ENCODE results near the gene ADGRL1. TPM values are rescaled to one million over a fixed set of nuclear protein-coding genes. Genes with fewer than 3 reads are reported as not detected.
"Not testable (repeated sequence)": the region's sequence is repeated elsewhere in the genome, so short reads cannot be mapped to it uniquely, and the experiment has no call there.

The ADGRL1 gene
- total and polyA plus RNA-seq, 2 donors (not counting 1 experiment from before 2014, with no cell fraction given), result 1.7 to 3.5 TPM

- no peaks in the 10 kb centered on the region for H4K20me1 ChIP-seq (ENCODE audit: control insufficient read depth, extremely low read depth, insufficient read depth, low read length)
- no peaks in the 10 kb centered on the region for H3K36me3 ChIP-seq (ENCODE audit: control insufficient read depth, insufficient read depth, low read length)
- H3K4me3 ChIP-seq (replicated peaks in 1 of 4; ENCODE audit: control extremely low read depth in 1 of 4, insufficient read depth in 1 of 4, low read depth in 3 of 4, low read length in 4 of 4), result no peak overlapping the region
- no peak for DNase-seq (ENCODE audit: low read depth in 2 of 2)
- H3K4me2 ChIP-seq (ENCODE audit: extremely low read depth, insufficient read depth, low read length), result no peak overlapping the region
- TF ChIP-seq EZH2 (IDR thresholded peaks at IDR 0.05; ENCODE audit: low read length, missing control alignments) (no peak), CTCF (conservative IDR thresholded peaks at IDR 0.05 in 1 of 2, IDR thresholded peaks at IDR 0.05 in 1 of 2; ENCODE audit: low read depth in 1 of 2, low read length in 2 of 2) (no peak)
- no peaks in the 10 kb centered on the region for H3K9me3 ChIP-seq (ENCODE audit: control insufficient read depth, insufficient read depth, low read depth, low read length)
- no peaks in the 10 kb centered on the region for H3K4me1 ChIP-seq (ENCODE audit: control insufficient read depth, extremely low read depth, insufficient read depth, low read length)
- H3K9ac ChIP-seq (ENCODE audit: insufficient read depth, low read length), result no peak overlapping the region
- no peaks in the 10 kb centered on the region for H3K79me2 ChIP-seq (ENCODE audit: control insufficient read depth, insufficient read depth, low read length)
- H3K27ac ChIP-seq (ENCODE audit: insufficient read depth, low read length), result no peak overlapping the region
- no peaks in the 10 kb centered on the region for H3K27me3 ChIP-seq (ENCODE audit: control insufficient read depth, insufficient read depth, low read length)
- H2AFZ ChIP-seq (ENCODE audit: low read length), result no peak overlapping the region
Measured at GRCh38 chr19:14183741-14184350, 22.1 kb downstream of the ADGRL1 start.

DNA sequence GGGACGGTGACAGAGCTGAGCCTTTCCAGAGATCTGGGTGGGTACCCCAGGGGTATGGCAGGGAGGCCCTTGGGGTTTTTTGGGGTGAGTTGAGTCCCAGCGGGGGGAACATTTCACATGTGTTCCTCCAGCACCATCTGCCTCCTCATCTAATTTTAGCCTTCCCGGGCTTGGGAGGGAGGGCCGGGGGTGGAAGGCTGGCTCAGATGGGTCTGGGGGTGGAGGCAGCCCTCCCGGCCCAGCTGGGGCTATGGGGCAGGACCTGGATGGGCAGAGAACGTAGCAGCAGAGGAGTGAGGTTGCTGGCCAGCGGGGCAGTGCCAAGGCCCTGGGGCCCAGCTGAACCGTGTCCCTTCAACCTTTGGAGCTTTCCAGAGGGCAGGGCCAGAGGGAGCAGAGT is 23.5 kb downstream of the ADGRL1 start:
- no peak overlapping the region for H3K27ac ChIP-seq (ENCODE audit: insufficient read depth, low read length)
- H3K4me3 ChIP-seq (replicated peaks in 1 of 4; ENCODE audit: control extremely low read depth in 1 of 4, insufficient read depth in 1 of 4, low read depth in 3 of 4, low read length in 4 of 4), result no peak overlapping the region
- TF ChIP-seq CTCF (conservative IDR thresholded peaks at IDR 0.05 in 1 of 2, IDR thresholded peaks at IDR 0.05 in 1 of 2; ENCODE audit: low read depth in 1 of 2, low read length in 2 of 2) (no peak), EZH2 (IDR thresholded peaks at IDR 0.05; ENCODE audit: low read length, missing control alignments) (no peak)
- no peak overlapping the region for H3K9ac ChIP-seq (ENCODE audit: insufficient read depth, low read length)
- H3K4me2 ChIP-seq (ENCODE audit: extremely low read depth, insufficient read depth, low read length), result no peak overlapping the region
- H3K4me1 ChIP-seq (ENCODE audit: control insufficient read depth, extremely low read depth, insufficient read depth, low read length), result no peaks in the 10 kb centered on the region
- no peaks in the 10 kb centered on the region for H3K27me3 ChIP-seq (ENCODE audit: control insufficient read depth, insufficient read depth, low read length)
- no peaks in the 10 kb centered on the region for H4K20me1 ChIP-seq (ENCODE audit: control insufficient read depth, extremely low read depth, insufficient read depth, low read length)
- no peaks in the 10 kb centered on the region for H3K79me2 ChIP-seq (ENCODE audit: control insufficient read depth, insufficient read depth, low read length)
- DNase-seq (ENCODE audit: low read depth in 2 of 2), result no peak
- no peak overlapping the region for H2AFZ ChIP-seq (ENCODE audit: low read length)
- H3K36me3 ChIP-seq (ENCODE audit: control insufficient read depth, insufficient read depth, low read length), result no peaks in the 10 kb centered on the region
- no peaks in the 10 kb centered on the region for H3K9me3 ChIP-seq (ENCODE audit: control insufficient read depth, insufficient read depth, low read depth, low read length)

DNA sequence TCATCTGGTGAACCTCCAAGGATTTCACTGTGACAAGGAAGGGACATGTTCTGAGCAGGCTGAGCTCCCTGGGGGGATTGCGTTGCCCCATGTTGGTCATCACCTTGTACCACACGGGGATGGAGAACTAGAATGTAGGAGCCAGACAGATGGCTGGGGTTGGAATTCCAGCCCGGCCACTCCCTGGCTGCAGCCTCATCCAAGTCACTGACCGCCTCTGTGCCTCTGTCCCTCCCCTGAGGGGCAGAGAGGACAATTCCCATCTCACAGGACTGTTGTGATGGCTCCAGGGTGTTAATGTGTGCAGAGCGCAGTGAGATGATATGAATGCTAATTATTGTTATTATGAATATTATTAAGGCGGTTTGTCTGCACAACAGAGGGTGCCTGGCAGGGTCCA is 24.1 kb downstream of the ADGRL1 start:
- H3K79me2 ChIP-seq (ENCODE audit: control insufficient read depth, insufficient read depth, low read length), result no peaks in the 10 kb centered on the region
- no peak overlapping the region for H3K4me3 ChIP-seq (replicated peaks in 1 of 4; ENCODE audit: control extremely low read depth in 1 of 4, insufficient read depth in 1 of 4, low read depth in 3 of 4, low read length in 4 of 4)
- H3K36me3 ChIP-seq (ENCODE audit: control insufficient read depth, insufficient read depth, low read length), result no peaks in the 10 kb centered on the region
- H3K4me2 ChIP-seq (ENCODE audit: extremely low read depth, insufficient read depth, low read length), result no peak overlapping the region
- H3K27ac ChIP-seq (ENCODE audit: insufficient read depth, low read length), result no peak overlapping the region
- H3K4me1 ChIP-seq (ENCODE audit: control insufficient read depth, extremely low read depth, insufficient read depth, low read length), result no peaks in the 10 kb centered on the region
- H3K9me3 ChIP-seq (ENCODE audit: control insufficient read depth, insufficient read depth, low read depth, low read length), result no peaks in the 10 kb centered on the region
- DNase-seq (ENCODE audit: low read depth in 2 of 2), result no peak
- H3K27me3 ChIP-seq (ENCODE audit: control insufficient read depth, insufficient read depth, low read length), result no peaks in the 10 kb centered on the region
- H4K20me1 ChIP-seq (ENCODE audit: control insufficient read depth, extremely low read depth, insufficient read depth, low read length), result no peaks in the 10 kb centered on the region
- no peak overlapping the region for H3K9ac ChIP-seq (ENCODE audit: insufficient read depth, low read length)
- TF ChIP-seq EZH2 (IDR thresholded peaks at IDR 0.05; ENCODE audit: low read length, missing control alignments), result no peak
- TF ChIP-seq CTCF (conservative IDR thresholded peaks at IDR 0.05 in 1 of 2, IDR thresholded peaks at IDR 0.05 in 1 of 2; ENCODE audit: low read depth in 1 of 2, low read length in 2 of 2), result no peak
- H2AFZ ChIP-seq (ENCODE audit: low read length), result no peak overlapping the region

DNA sequence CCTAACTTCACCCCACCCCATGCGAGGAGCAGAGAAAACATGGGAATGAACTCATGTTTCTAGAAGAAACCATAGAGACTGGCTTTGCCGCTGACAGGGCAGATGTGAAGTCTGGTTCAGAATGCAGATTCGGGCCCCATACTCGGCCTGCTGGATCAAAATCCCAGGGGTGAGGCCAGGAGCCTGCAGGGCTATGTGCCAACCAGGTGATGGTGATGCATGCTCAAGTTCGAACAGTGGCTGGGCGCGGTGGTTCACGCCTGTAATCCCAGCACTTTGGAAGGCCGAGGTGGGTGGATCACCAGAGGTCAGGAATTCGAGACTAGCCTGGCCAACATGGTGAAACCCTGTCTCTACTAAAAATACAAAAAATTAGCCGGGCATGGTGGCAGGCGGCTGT is 24.8 kb downstream of the ADGRL1 start:
- H4K20me1 ChIP-seq (ENCODE audit: control insufficient read depth, extremely low read depth, insufficient read depth, low read length); H3K27ac ChIP-seq (ENCODE audit: insufficient read depth, low read length); H2AFZ ChIP-seq (ENCODE audit: low read length); H3K4me1 ChIP-seq (ENCODE audit: control insufficient read depth, extremely low read depth, insufficient read depth, low read length); H3K4me2 ChIP-seq (ENCODE audit: extremely low read depth, insufficient read depth, low read length); H3K9ac ChIP-seq (ENCODE audit: insufficient read depth, low read length); H3K36me3 ChIP-seq (ENCODE audit: control insufficient read depth, insufficient read depth, low read length); H3K79me2 ChIP-seq (ENCODE audit: control insufficient read depth, insufficient read depth, low read length); H3K27me3 ChIP-seq (ENCODE audit: control insufficient read depth, insufficient read depth, low read length); H3K4me3 ChIP-seq (replicated peaks in 1 of 4; ENCODE audit: control extremely low read depth in 1 of 4, insufficient read depth in 1 of 4, low read depth in 3 of 4, low read length in 4 of 4); H3K9me3 ChIP-seq (ENCODE audit: control insufficient read depth, insufficient read depth, low read depth, low read length); DNase-seq (ENCODE audit: low read depth in 2 of 2): not testable (repeated sequence)
